A549 (cell line): Measurements from ENCODE around the gene RGS19. TPM values are rescaled to one million over a fixed set of nuclear protein-coding genes. Genes with fewer than 3 reads are reported as not detected.

Experiments
- ATAC-seq, 2 experiments: fragments of 200-7000 bp in 1 of 2; fragments of >200 bp in 1 of 2; cut with Nextera tagmentation in 1 of 2; cut with Tn5 transposase in 1 of 2; 3 replicates each; pipeline versions ENCODE4 v1.8.0 to v1.9.1; 2018 to 2020; ENCODE audit warnings: mild to moderate bottlenecking in 1 of 2, moderate library complexity in 1 of 2
- CTCF ChIA-PET: fragments of 300-600 bp; sonication (Branson Sonifier 250); formaldehyde crosslinking; extraction: SDS; loops from one replicate; lab custom pipeline; 2021; ENCODE audit warnings: antibody characterized with exemption, inconsistent platforms; lab: Yijun Ruan, JAX
- POLR2A ChIA-PET: fragments of 350-600 bp; formaldehyde crosslinking; extraction: SDS; loops from one replicate; lab custom pipeline; 2021; ENCODE audit warnings: antibody characterized with exemption, inconsistent platforms; lab: Yijun Ruan, JAX
- DNase-seq, 2 experiments: peaks; one replicate each; pipeline versions ENCODE4 v3.0.0 to v3.0.0-alpha.2; 2011 to 2016; ENCODE audit warnings: low read depth in 1 of 2, low spot score in 1 of 2
- FAIRE-seq: peaks from 2 replicates; lab custom pipeline; 2011; peaks lifted over from hg19 to GRCh38; lab: Jason Lieb, UNC
- H3K27ac ChIP-seq, 2 experiments: fragments of >200 bp; sonication (Bioruptor Twin); formaldehyde crosslinking; 3 replicates each; pipeline ENCODE4 v1.5.1; 2016 to 2017
- H3K4me1 ChIP-seq: fragments of >200 bp; sonication (Bioruptor Twin); formaldehyde crosslinking; 3 replicates; pipeline ENCODE4 v1.6.1; 2016
- H3K4me2 ChIP-seq: fragments of >200 bp; sonication (Bioruptor Twin); formaldehyde crosslinking; 3 replicates; pipeline ENCODE4 v1.6.1; 2016
- H3K4me3 ChIP-seq: fragments of >200 bp; sonication (Bioruptor Twin); formaldehyde crosslinking; 3 replicates; pipeline ENCODE4 v1.5.1; 2016
- H3K9me3 ChIP-seq: fragments of >200 bp; sonication (Bioruptor Twin); formaldehyde crosslinking; 3 replicates; pipeline ENCODE4 v1.6.1; 2016
- CBX2 ChIP-seq: fragments of 200-600 bp; sonication (generic); IDR thresholded peaks from 2 replicates; pipeline ENCODE4 v1.6.1; 2016; ENCODE audit warnings: low read depth, mild to moderate bottlenecking, borderline replicate concordance
- CEBPB ChIP-seq, 2 experiments: fragments of >200 bp in 1 of 2; sonication (Bioruptor Twin) in 1 of 2; formaldehyde crosslinking in 1 of 2; IDR thresholded peaks; 2 replicates each; pipeline ENCODE4 v1.6.1; 2012 to 2016
- CHD2 ChIP-seq: fragments of 150-350 bp; IDR thresholded peaks from 2 replicates; pipeline ENCODE4 v1.6.1; 2014; ENCODE audit warnings: low read length; ENCODE audit not compliant: partially characterized antibody
- CHD4 ChIP-seq: fragments of 200-600 bp; sonication (generic); IDR thresholded peaks from 2 replicates; pipeline ENCODE4 v1.6.1; 2016; ENCODE audit warnings: antibody characterized with exemption, mild to moderate bottlenecking, borderline replicate concordance
- EHF ChIP-seq: fragments of 250-450 bp; sonication (Bioruptor Pico); IDR thresholded peaks from 2 replicates; pipeline ENCODE4 v1.5.0; 2020; ENCODE audit warnings: mild to moderate bottlenecking
- ELK1 ChIP-seq: fragments of 150-350 bp; IDR thresholded peaks from 2 replicates; pipeline ENCODE4 v1.6.1; 2014; ENCODE audit warnings: low read depth, mild to moderate bottlenecking, low read length
- EP300 ChIP-seq, 2 experiments: fragments of >200 bp; sonication (Bioruptor Twin); formaldehyde crosslinking; IDR thresholded peaks; 2 replicates in 1 of 2; 3 replicates in 1 of 2; pipeline ENCODE4 v1.6.1; 2016 to 2017
- FOSB ChIP-seq: fragments of 250-450 bp; sonication (Bioruptor Pico); IDR thresholded peaks from 2 replicates; pipeline ENCODE4 v1.5.0; 2020; ENCODE audit warnings: mild to moderate bottlenecking, moderate library complexity
- HDAC2 ChIP-seq: fragments of 200-600 bp; sonication (generic); IDR thresholded peaks from 2 replicates; pipeline ENCODE4 v1.6.1; 2016
- HES2 ChIP-seq: fragments of >200 bp; sonication (Bioruptor Twin); formaldehyde crosslinking; IDR thresholded peaks from 2 replicates; pipeline ENCODE4 v1.6.1; 2016
- HMGXB4 ChIP-seq: fragments of 250-450 bp; sonication (Bioruptor Pico); IDR thresholded peaks from 2 replicates; pipeline ENCODE4 v1.5.0; 2021; ENCODE audit warnings: mild to moderate bottlenecking, moderate library complexity, borderline replicate concordance
- JUN ChIP-seq, 2 experiments: fragments of >200 bp; sonication (Bioruptor Twin); formaldehyde crosslinking; IDR thresholded peaks; 2 replicates in 1 of 2; 3 replicates in 1 of 2; pipeline ENCODE4 v1.6.1; 2016 to 2017
- JUNB ChIP-seq: fragments of >200 bp; sonication (Bioruptor Twin); formaldehyde crosslinking; IDR thresholded peaks from 2 replicates; pipeline ENCODE4 v1.6.1; 2016
- MAX ChIP-seq: IDR thresholded peaks from 2 replicates; pipeline ENCODE4 v1.6.1; 2012
- MYC ChIP-seq: IDR thresholded peaks from 2 replicates; pipeline ENCODE4 v1.6.1; 2012; ENCODE audit warnings: mild to moderate bottlenecking, inconsistent platforms, low read length, improper control_type of control experiment, borderline replicate concordance
- NFE2L2 ChIP-seq: fragments of 150-350 bp; conservative IDR thresholded peaks from 2 replicates; pipeline ENCODE4 v1.6.1; 2014; ENCODE audit warnings: low read length
- NPAS2 ChIP-seq: fragments of 250-450 bp; sonication (Bioruptor Pico); IDR thresholded peaks from 2 replicates; pipeline ENCODE4 v1.8.0; 2022; ENCODE audit warnings: mild to moderate bottlenecking, moderate library complexity, borderline replicate concordance
- PBX3 ChIP-seq: IDR thresholded peaks from 2 replicates; pipeline ENCODE4 v1.6.1; 2012
- POLR2A ChIP-seq: IDR thresholded peaks from 2 replicates; pipeline ENCODE4 v1.6.1; 2012; ENCODE audit warnings: mild to moderate bottlenecking, low read length
- POLR2AphosphoS2 ChIP-seq: conservative IDR thresholded peaks from 2 replicates; pipeline ENCODE4 v1.6.1; 2012; ENCODE audit warnings: low read length, improper control_type of control experiment, inconsistent platforms
- RCOR1 ChIP-seq: fragments of 150-350 bp; IDR thresholded peaks from 2 replicates; pipeline ENCODE4 v1.6.1; 2014; ENCODE audit warnings: antibody characterized with exemption, low read length, low read depth
- RFX5 ChIP-seq: fragments of 450-650 bp; IDR thresholded peaks from 2 replicates; pipeline ENCODE4 v1.7.1; 2014; ENCODE audit warnings: antibody characterized with exemption, mild to moderate bottlenecking, moderate library complexity
- RNF2 ChIP-seq: fragments of 200-600 bp; sonication (generic); IDR thresholded peaks from 2 replicates; pipeline ENCODE4 v1.6.1; 2016; ENCODE audit warnings: low read depth, mild to moderate bottlenecking, antibody characterized with exemption, moderate library complexity, borderline replicate concordance
- TP53 ChIP-seq: fragments of 250-450 bp; sonication (Bioruptor Pico); IDR thresholded peaks from 2 replicates; pipeline ENCODE4 v1.5.0; 2021; ENCODE audit warnings: mild to moderate bottlenecking, moderate library complexity
- ZFP36 ChIP-seq: fragments of 450-650 bp; IDR thresholded peaks from 2 replicates; pipeline ENCODE4 v1.6.1; 2014; ENCODE audit warnings: borderline replicate concordance; ENCODE audit not compliant: partially characterized antibody
- ZNF302 ChIP-seq: fragments of 250-450 bp; sonication (Bioruptor Pico); IDR thresholded peaks from 2 replicates; pipeline ENCODE4 v1.9.0; 2021; ENCODE audit warnings: inconsistent platforms, mild to moderate bottlenecking, moderate library complexity
- WGBS: methylation state at CpG from one replicate; pipeline ENCODE4 v1.1.6; 2017; ENCODE audit errors: missing lambda C conversion rate; 5-methylcytosine and 5-hydroxymethylcytosine counted together
- polyA plus RNA-seq, 4 experiments: library from polyadenylated mRNA; depleted of rRNA in 3 of 4; stranded (reverse); fragments of >200 nt; fragmentation: RNase III in 1 of 4; extraction: RNeasy Plus Mini Kit Qiagen cat#74134 plus additional on column Dnase treatment in 1 of 4; gene quantifications; 2 replicates in 3 of 4; 3 replicates in 1 of 4; pipeline ENCODE4 v1.2.3, GENCODE V29; 2011 to 2017

The RGS19 gene
- polyA plus RNA-seq, 2 of the 4 experiments (the other 2 are of a cell fraction): 13.8 to 18.8 TPM

- no peak for FAIRE-seq
- 90% methylated on average over 6 of the region's 6 CpGs for WGBS
- ChIA-PET CTCF (interaction anchor here (0.8 to 9.1 kb wide), 5 partner anchors 9 to 50 kb away, joined by 3 to 121 read pairs (median 26); no protein-coding TSS in a partner anchor), POLR2A (no interaction called here)
- ATAC-seq: no peak
- H3K4me2 ChIP-seq: no peak overlapping the region
- no peak for DNase-seq
- no peak overlapping the region for H3K4me3 ChIP-seq
- no peaks in the 10 kb centered on the region for H3K9me3 ChIP-seq
- H3K4me1 ChIP-seq: peaks cover 27% of the 10 kb centered on the region
- no peak for TF ChIP-seq MAX
- TF ChIP-seq HMGXB4 (CRISPR knock-in tag): no peak
- TF ChIP-seq POLR2AphosphoS2: no peak
- no peak for TF ChIP-seq PBX3
- TF ChIP-seq EHF (CRISPR knock-in tag): no peak
- TF ChIP-seq HDAC2: no peak
- no peak for TF ChIP-seq ELK1
- TF ChIP-seq NFE2L2: no peak
- TF ChIP-seq ZFP36: no peak
- no peak for TF ChIP-seq POLR2A
- TF ChIP-seq CBX2: no peak
- TF ChIP-seq RFX5: no peak
- no peak for TF ChIP-seq ZNF302 (CRISPR knock-in tag)
- no peak for TF ChIP-seq CEBPB (IDR thresholded peaks at IDR 0.05)
- no peak overlapping the region for H3K27ac ChIP-seq
Observed at GRCh38 chr20:64081624-64081964, 2.3 kb upstream of the RGS19 start.

- no peak for DNase-seq
- WGBS: 86% methylated on average over 10 of the region's 17 CpGs
- Histone ChIP-seq H3K4me3 (no peak overlapping the region), H3K4me2 (peak overlapping the region; percentile 100; the same call in 2 of the 3 replicates), H3K27ac (no peak overlapping the region; a peak in 2 of 6 replicates), H3K4me1 (peaks cover 27% of the 10 kb centered on the region), H3K9me3 (no peaks in the 10 kb centered on the region)
- no peak for ATAC-seq
- POLR2A ChIA-PET: no interaction called here
- TF ChIP-seq HES2: no peak
- no peak for TF ChIP-seq MYC
- TF ChIP-seq POLR2A: no peak
- no peak for TF ChIP-seq JUN (IDR thresholded peaks at IDR 0.05)
- no peak for TF ChIP-seq CHD4
- TF ChIP-seq RCOR1: no peak
- no peak for TF ChIP-seq FOSB
- no peak for TF ChIP-seq RNF2
- TF ChIP-seq CHD2: no peak
- TF ChIP-seq EP300 (IDR thresholded peaks at IDR 0.05): no peak
- TF ChIP-seq HDAC2: no peak
- no peak for TF ChIP-seq TP53
- TF ChIP-seq JUNB: no peak
- no peak for TF ChIP-seq NPAS2 (CRISPR knock-in tag)
- CTCF ChIA-PET: interaction anchor here (0.8 to 9.1 kb wide), 7 partner anchors 9 to 101 kb away, joined by 3 to 121 read pairs (median 5); partner anchors contain the start of gene PRPF6
- no peak for FAIRE-seq
Observed at GRCh38 chr20:64080813-64081623, 1.7 kb upstream of the RGS19 start.
